GM18505 (cell line): Measurements from ENCODE around the gene PHOX2B.
"Not testable (repeated sequence)": the region's sequence is repeated elsewhere in the genome, so short reads cannot be mapped to it uniquely, and the experiment has no call there.

Source experiments
- ATAC-seq: cut with Tn5 transposase; IDR thresholded peaks from one replicate; pipeline ENCODE4 v1.9.1; 2021; ENCODE audit not compliant: unreplicated experiment
- POLR2A ChIP-seq: IDR thresholded peaks from 4 replicates; pipeline ENCODE4 v1.6.1; 2011; ENCODE audit warnings: borderline replicate concordance; ENCODE audit not compliant: insufficient read depth, insufficient read length; ENCODE audit errors: extremely low read depth

Gene PHOX2B

DNA sequence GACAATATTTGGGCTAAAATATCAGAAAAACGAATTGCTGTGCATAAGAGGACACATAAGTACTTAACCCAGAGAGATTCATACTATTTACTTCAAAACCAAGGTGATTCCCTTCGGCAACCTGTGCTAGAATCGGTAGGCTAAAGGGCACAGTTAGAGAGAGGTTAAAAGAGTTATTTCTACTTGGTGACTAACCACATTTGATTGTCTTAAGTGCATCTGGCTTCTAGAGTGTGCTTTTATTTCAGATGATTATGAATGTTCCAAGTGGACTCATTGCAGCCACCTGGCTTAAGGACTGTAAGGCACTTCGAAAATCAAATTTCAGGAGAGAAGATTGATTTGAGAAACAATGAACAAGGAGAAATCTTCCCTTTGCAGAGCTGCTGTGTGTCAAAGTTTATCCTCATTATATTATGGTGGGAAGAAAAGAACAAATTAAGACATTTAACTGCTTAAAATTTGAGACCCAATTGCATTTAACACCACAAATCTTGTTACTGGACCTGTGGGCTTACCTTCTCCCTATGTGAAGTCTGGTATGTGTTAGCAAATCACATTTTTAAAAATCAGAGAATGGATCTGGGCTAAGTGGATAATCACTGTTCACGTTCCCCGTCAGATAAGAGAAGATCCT lies 34.0 kb downstream of the PHOX2B start:
- TF ChIP-seq POLR2A, result no peak
- ATAC-seq, result no peak

DNA sequence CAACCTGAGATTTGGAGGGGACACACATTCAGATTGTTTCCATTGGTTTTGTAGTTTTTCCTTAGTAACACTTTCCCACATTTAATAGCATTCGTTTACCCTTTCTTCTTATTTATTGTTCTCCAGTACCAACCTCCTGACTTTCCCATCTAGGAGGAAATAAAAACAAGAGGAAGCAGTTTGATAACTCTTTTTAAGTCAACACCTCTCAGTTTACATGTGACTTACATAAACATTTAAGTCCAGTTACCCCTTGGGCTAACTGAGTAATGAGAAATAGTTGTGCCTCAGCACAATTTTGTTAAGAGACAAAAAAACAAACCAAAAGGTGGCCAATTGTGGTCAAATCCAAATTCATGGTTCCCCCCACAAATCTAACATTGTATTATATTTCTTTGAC lies 34.8 kb downstream of the PHOX2B start:
- no peak for ATAC-seq
- no peak for TF ChIP-seq POLR2A

GRCh38 chr4:41712425-41712824 lies 36.1 kb downstream of the PHOX2B start:
- no peak for ATAC-seq
- no peak for TF ChIP-seq POLR2A

DNA sequence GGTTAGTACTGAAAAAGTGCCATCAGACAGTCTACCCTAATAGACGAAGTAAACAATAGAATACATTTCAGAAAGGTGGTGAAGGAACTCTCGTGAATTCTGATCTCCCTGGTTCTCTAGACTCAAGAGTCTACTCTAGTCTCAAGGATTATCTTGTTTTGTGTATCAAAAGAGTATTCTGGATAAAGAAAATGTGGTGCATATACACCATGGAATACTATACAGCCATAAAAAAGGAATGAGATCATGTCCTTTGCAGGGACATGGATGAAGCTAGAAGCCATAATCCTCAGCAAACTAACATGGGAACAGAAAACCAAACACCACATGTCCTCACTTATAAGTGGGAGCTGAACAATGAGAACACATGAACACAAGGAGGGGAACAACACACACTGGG lies 36.9 kb downstream of the PHOX2B start:
- ATAC-seq, result not testable (repeated sequence)

DNA sequence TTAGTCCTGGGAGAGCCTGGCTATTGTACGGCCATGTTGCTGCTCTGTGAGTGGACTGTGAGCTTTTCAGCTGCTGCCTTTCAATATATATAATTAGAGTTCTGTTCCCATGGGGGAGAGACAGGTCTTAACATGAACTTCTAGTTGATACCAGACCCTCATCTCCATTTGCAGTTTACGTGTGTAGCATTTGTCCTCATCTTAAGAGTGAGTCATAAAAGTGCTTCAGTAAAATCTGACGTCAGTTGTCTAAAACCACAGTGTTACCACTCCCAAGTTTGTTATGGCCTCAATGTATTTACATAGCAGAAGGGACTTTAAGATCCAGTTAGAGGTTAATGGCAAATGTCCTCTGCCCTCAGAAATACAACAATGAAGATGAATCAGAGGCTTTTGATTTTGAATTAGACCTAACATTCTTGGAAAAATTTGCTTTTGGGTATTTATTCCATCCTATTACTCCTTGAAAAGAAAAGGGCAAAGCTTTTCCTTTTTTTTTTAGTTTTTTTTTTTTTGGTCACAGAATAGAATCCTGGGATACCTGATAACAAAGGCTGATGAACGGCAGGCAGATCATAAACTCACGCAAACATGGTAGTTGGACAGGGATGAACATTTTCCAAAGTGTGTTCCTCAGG lies 38.6 kb downstream of the PHOX2B start:
- ATAC-seq, result no peak
- no peak for TF ChIP-seq POLR2A

GRCh38 chr4:41703785-41704184 lies 44.7 kb downstream of the PHOX2B start:
- ATAC-seq, result no peak
- TF ChIP-seq POLR2A, result no peak

DNA sequence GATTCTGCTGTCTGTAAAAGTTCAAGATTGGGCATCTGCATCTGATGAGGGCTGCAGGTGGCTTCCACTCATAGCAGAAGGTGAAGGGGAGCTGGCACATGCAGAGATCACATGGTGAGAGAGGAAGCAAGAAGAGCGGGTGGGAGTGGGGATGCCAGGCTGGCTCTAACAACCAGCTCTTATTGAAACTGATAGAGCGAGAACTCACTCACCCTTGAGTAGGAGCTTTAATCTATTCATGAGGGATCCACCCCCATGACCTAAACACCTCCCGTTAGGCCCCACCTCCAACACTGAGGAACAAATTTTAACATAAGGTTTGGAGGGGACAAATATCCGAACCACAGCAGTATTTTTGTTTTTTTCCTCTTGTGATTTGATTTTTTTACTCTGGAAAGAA lies 45.8 kb downstream of the PHOX2B start:
- no peak for ATAC-seq
- TF ChIP-seq POLR2A, result no peak

GRCh38 chr4:41701983-41702382 lies 46.5 kb downstream of the PHOX2B start:
- ATAC-seq, result no peak
- TF ChIP-seq POLR2A, result no peak

- no peak for TF ChIP-seq POLR2A
- no peak for ATAC-seq
These were observed 51.8 kb downstream of the PHOX2B start for GRCh38 chr4:41696763-41697162.

DNA sequence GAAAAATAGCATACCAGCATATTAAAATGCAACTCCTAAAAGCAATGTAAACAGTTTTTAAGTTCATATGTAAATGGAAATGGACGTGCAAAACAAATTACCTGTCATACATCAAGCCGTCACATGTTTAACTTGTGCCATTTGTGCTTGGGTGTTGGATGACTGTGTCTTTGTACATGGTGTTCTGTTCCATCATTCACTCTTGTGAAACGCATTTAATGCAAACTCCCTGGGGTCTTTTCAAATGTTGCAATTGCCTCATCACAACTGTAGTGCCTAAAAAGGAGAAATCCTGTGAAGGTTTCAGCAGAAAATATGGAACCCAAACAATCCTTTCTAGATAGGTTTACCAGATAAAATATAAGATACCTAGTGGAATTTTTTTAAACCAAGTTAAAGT lies 52.4 kb downstream of the PHOX2B start:
- no peak for TF ChIP-seq POLR2A
- ATAC-seq, result no peak
